K562 (cell line): ENCODE results near the gene NXN. TPM values are rescaled to one million over a fixed set of nuclear protein-coding genes. Genes with fewer than 3 reads are reported as not detected.

Source experiments
- ATAC-seq: fragments of 200-7000 bp; cut with Tn5 transposase; 3 replicates; pipeline ENCODE4 v1.9.1; 2020; ENCODE audit warnings: moderate library complexity
- BruUV-seq: library from RNA; stranded (reverse); fragments of 400-500 nt; replicated peaks from 2 replicates; lab custom pipeline; 2021; lab: Mats Ljungman, UMichigan
- CTCF ChIA-PET: fragments of 300-600 bp; formaldehyde crosslinking; extraction: SDS; loops from one replicate; lab custom pipeline; 2021; ENCODE audit warnings: low intra/inter-chr PET ratio; lab: Yijun Ruan, JAX
- POLR2A ChIA-PET: fragments of 300-600, 350-650 bp; sonication (Branson Sonifier 250); formaldehyde crosslinking; extraction: SDS; loops from one replicate; lab custom pipeline; 2021; ENCODE audit warnings: antibody characterized with exemption, inconsistent platforms; lab: Yijun Ruan, JAX
- DNase-seq, 4 experiments: peaks; one replicate each; pipeline versions ENCODE4 v3.0.0 to v3.0.0-alpha.2; 2011 to 2018; ENCODE audit warnings: low spot score in 3 of 4, mixed read lengths in 3 of 4; ENCODE audit errors: extremely low read depth in 1 of 4
- FAIRE-seq: peaks from 2 replicates; lab custom pipeline; 2011; peaks lifted over from hg19 to GRCh38; lab: Jason Lieb, UNC
- H2AFZ ChIP-seq: 2 replicates; pipeline ENCODE4 v1.6.0; 2011; ENCODE audit warnings: low read depth, low read length, control low read depth, inconsistent platforms
- H3K27ac ChIP-seq: fragments of 200-600 bp; 3 replicates; pipeline ENCODE4 v1.8.0; 2011; ENCODE audit warnings: low read depth, mild to moderate bottlenecking, control low read depth, inconsistent platforms, low read length, moderate library complexity, mixed read lengths; ENCODE audit errors: extremely low read depth
- H3K27me3 ChIP-seq, 2 experiments: fragments of 300-600 bp in 1 of 2; 2 replicates in 1 of 2; 3 replicates in 1 of 2; pipeline versions ENCODE4 v1.6.0 to v1.8.0; 2011; ENCODE audit warnings: inconsistent platforms in 2 of 2, low read length in 2 of 2, mild to moderate bottlenecking in 1 of 2, mixed read lengths in 1 of 2, moderate library complexity in 1 of 2; ENCODE audit not compliant: control insufficient read depth in 2 of 2, insufficient read depth in 2 of 2
- H3K36me3 ChIP-seq: fragments of 300-600 bp; 3 replicates; pipeline ENCODE4 v1.8.0; 2011; ENCODE audit warnings: mild to moderate bottlenecking, low read length, inconsistent platforms; ENCODE audit not compliant: control insufficient read depth, insufficient read depth
- H3K4me1 ChIP-seq, 2 experiments: fragments of 200-600 bp in 1 of 2; replicated peaks in 1 of 2; 2 replicates in 1 of 2; 3 replicates in 1 of 2; pipeline versions ENCODE4 v1.5.1 to v1.8.0; 2011; ENCODE audit warnings: inconsistent platforms in 2 of 2, low read length in 2 of 2, mild to moderate bottlenecking in 1 of 2, mixed read lengths in 1 of 2, moderate library complexity in 1 of 2; ENCODE audit not compliant: control insufficient read depth in 2 of 2, insufficient read depth in 2 of 2
- H3K4me2 ChIP-seq: 2 replicates; pipeline ENCODE4 v1.6.1; 2011; ENCODE audit warnings: low read length, control low read depth, inconsistent platforms, mixed read lengths; ENCODE audit not compliant: insufficient read depth
- H3K4me3 ChIP-seq: fragments of 200-600 bp; sonication (generic), shearing (Covaris generic); 2 replicates; pipeline ENCODE4 v1.5.1; 2016; ENCODE audit warnings: control low read depth, inconsistent platforms
- H3K79me2 ChIP-seq: fragments of 200-600 bp; 3 replicates; pipeline ENCODE4 v1.8.0; 2011; ENCODE audit warnings: low read length, inconsistent platforms; ENCODE audit not compliant: control insufficient read depth, insufficient read depth
- H3K9ac ChIP-seq, 2 experiments: 2 replicates each; pipeline versions ENCODE4 v1.6.0 to v1.6.1; 2011; ENCODE audit warnings: low read depth in 2 of 2, low read length in 2 of 2, control low read depth in 1 of 2, inconsistent platforms in 1 of 2, mild to moderate bottlenecking in 1 of 2, mixed read lengths in 1 of 2; ENCODE audit not compliant: insufficient read depth in 1 of 2
- H3K9me1 ChIP-seq: one replicate; pipeline ENCODE4 v1.6.0; 2011; ENCODE audit warnings: inconsistent platforms, mild to moderate bottlenecking, low read length, moderate library complexity; ENCODE audit not compliant: control insufficient read depth, insufficient read depth
- H3K9me3 ChIP-seq: replicated peaks from 2 replicates; pipeline ENCODE4 v1.5.1; 2011; ENCODE audit warnings: low read depth, low read length, inconsistent platforms; ENCODE audit not compliant: control insufficient read depth, insufficient read depth
- H4K20me1 ChIP-seq: replicated peaks from 2 replicates; pipeline ENCODE4 v1.6.1; 2011; ENCODE audit warnings: low read length, inconsistent platforms, mixed read lengths; ENCODE audit not compliant: control insufficient read depth, insufficient read depth
- CGGBP1 ChIP-seq: fragments of 250-450 bp; sonication (Bioruptor Pico); IDR thresholded peaks from 2 replicates; pipeline ENCODE4 v1.9.0; 2021; ENCODE audit warnings: mild to moderate bottlenecking
- HDAC3 ChIP-seq: fragments of 450-650 bp; IDR thresholded peaks from 2 replicates; pipeline ENCODE4 v1.6.1; 2018; ENCODE audit warnings: borderline replicate concordance, mild to moderate bottlenecking, moderate library complexity; ENCODE audit not compliant: partially characterized antibody
- KAT8 ChIP-seq: fragments of 450-650 bp; IDR thresholded peaks from 2 replicates; pipeline ENCODE4 v1.6.1; 2016; ENCODE audit warnings: low read depth, mild to moderate bottlenecking
- KDM5B ChIP-seq: fragments of 200-600 bp; sonication (generic); IDR thresholded peaks from 2 replicates; pipeline ENCODE4 v1.6.1; 2012; ENCODE audit warnings: low read depth, mild to moderate bottlenecking, moderate library complexity, low read length, control low read depth, inconsistent platforms; ENCODE audit not compliant: insufficient replicate concordance
- MYC ChIP-seq, 2 experiments: fragments of 250-450 bp in 1 of 2; sonication (Bioruptor Pico) in 1 of 2; IDR thresholded peaks; 2 replicates each; pipeline versions ENCODE4 v1.5.1 to v1.6.1; 2012 to 2021; ENCODE audit warnings: low read depth in 2 of 2, borderline replicate concordance in 1 of 2, improper control_type of control experiment in 1 of 2, low read length in 1 of 2, mild to moderate bottlenecking in 1 of 2, moderate library complexity in 1 of 2
- NCOA6 ChIP-seq: fragments of 450-650 bp; IDR thresholded peaks from 2 replicates; pipeline ENCODE4 v1.6.1; 2017; ENCODE audit warnings: mild to moderate bottlenecking
- NONO ChIP-seq, 2 experiments: fragments of 200-400 bp in 1 of 2; fragments of 450-650 bp in 1 of 2; formaldehyde crosslinking in 1 of 2; IDR thresholded peaks; 2 replicates each; pipeline ENCODE4 v1.6.1; 2017; ENCODE audit warnings: low read depth in 2 of 2, mild to moderate bottlenecking in 2 of 2, moderate library complexity in 2 of 2, low read length in 1 of 2
- RBM15 ChIP-seq: fragments of 200-400 bp; formaldehyde crosslinking; IDR thresholded peaks from 2 replicates; pipeline ENCODE4 v1.6.1; 2018; ENCODE audit warnings: mild to moderate bottlenecking, low read length, moderate library complexity; ENCODE audit not compliant: insufficient read depth
- RNF2 ChIP-seq: sonication (generic); IDR thresholded peaks from 2 replicates; pipeline ENCODE4 v1.6.1; 2016
- SREBF2 ChIP-seq: sonication (generic); formaldehyde crosslinking; IDR thresholded peaks from 2 replicates; pipeline ENCODE4 v1.4.0; 2020; ENCODE audit warnings: mild to moderate bottlenecking, missing genetic modification reagents
- SRSF7 ChIP-seq: fragments of 200-400 bp; formaldehyde crosslinking; optimal IDR thresholded peaks from 2 replicates; pipeline ENCODE3; 2017; ENCODE audit warnings: mild to moderate bottlenecking, low read depth, low read length
- TFAM ChIP-seq: fragments of 250-450 bp; sonication (Bioruptor Pico); conservative IDR thresholded peaks from 2 replicates; pipeline ENCODE4 v1.5.0; 2021; ENCODE audit warnings: mild to moderate bottlenecking, moderate library complexity
- ZFP1 ChIP-seq: fragments of 450-650 bp; formaldehyde crosslinking; IDR thresholded peaks from 2 replicates; pipeline ENCODE4 v1.4.0; 2020; ENCODE audit warnings: mild to moderate bottlenecking, mixed read lengths
- ZFPM2 ChIP-seq: fragments of 250-450 bp; sonication (Bioruptor Pico); IDR thresholded peaks from 2 replicates; pipeline ENCODE4 v1.5.1; 2022; ENCODE audit warnings: mild to moderate bottlenecking
- ZHX1 ChIP-seq: fragments of 150-350 bp; conservative IDR thresholded peaks from 2 replicates; pipeline ENCODE4 v1.6.1; 2014; ENCODE audit warnings: low read length
- ZNF12 ChIP-seq: sonication (generic); formaldehyde crosslinking; IDR thresholded peaks from 2 replicates; pipeline ENCODE4 v1.4.0; 2020; ENCODE audit warnings: mild to moderate bottlenecking, missing genetic modification reagents
- WGBS: fragments of 100-300 bp; shearing (Covaris generic); methylation state at CpG from one replicate; pipeline ENCODE4 v1.1.6; 2016; ENCODE audit warnings: low coverage, mixed read lengths; ENCODE audit not compliant: insufficient coverage; ENCODE audit errors: missing lambda C conversion rate; 5-methylcytosine and 5-hydroxymethylcytosine counted together
- in situ Hi-C: fragments of 300-500 bp; cut with MboI; formaldehyde crosslinking; loops from 4 replicates; pipeline ENCODE4 v1.15.0; 2018; ENCODE audit warnings: inconsistent platforms, mixed read lengths
- intact Hi-C: fragments of 100-400 bp; cut with micrococcal nuclease; formaldehyde crosslinking; loops from 2 replicates; pipeline ENCODE4 v1.14.2; 2022
- polyA plus RNA-seq, 8 experiments: library from polyadenylated mRNA; depleted of rRNA in 4 of 8; stranded (reverse) in 5 of 8; unstranded in 3 of 8; fragments of >200 nt; fragmentation: Nextera tagmentation in 2 of 8; fragmentation: Illumina TruSeq in 1 of 8; extraction: Ambion mirVana in 2 of 8; extraction: Trizol in 1 of 8; gene quantifications; 2 replicates each; pipeline versions ENCODE4 v1.2.1 to v1.2.3, GENCODE V29; 2011 to 2014; ENCODE audit warnings: inconsistent platforms in 1 of 8, missing spikeins in 1 of 8
- total RNA-seq, 7 experiments: library from RNA; depleted of rRNA in 6 of 7; stranded (reverse); fragments of >200 nt in 6 of 7; fragmentation: Illumina TruSeq in 2 of 7; extraction: Trizol in 2 of 7; gene quantifications; 2 replicates each; pipeline versions ENCODE4 v1.2.1 to v1.2.3, GENCODE V29; 2011 to 2021; ENCODE audit warnings: low replicate concordance in 1 of 7
- TF ChIP-seq, protein P1 (sequence below): conservative IDR thresholded peaks from 2 replicates; pipeline ENCODE4 v1.6.1; 2011; ENCODE audit warnings: low read depth, mild to moderate bottlenecking, low read length; ENCODE audit not compliant: control insufficient read depth

The NXN gene
- total and polyA plus RNA-seq, 9 of the 15 experiments (the other 6 are each of a cell fraction or from before 2014, with no cell fraction given), result 0.08 to 0.39 (median 0.29) TPM; not detected in 5

DNA sequence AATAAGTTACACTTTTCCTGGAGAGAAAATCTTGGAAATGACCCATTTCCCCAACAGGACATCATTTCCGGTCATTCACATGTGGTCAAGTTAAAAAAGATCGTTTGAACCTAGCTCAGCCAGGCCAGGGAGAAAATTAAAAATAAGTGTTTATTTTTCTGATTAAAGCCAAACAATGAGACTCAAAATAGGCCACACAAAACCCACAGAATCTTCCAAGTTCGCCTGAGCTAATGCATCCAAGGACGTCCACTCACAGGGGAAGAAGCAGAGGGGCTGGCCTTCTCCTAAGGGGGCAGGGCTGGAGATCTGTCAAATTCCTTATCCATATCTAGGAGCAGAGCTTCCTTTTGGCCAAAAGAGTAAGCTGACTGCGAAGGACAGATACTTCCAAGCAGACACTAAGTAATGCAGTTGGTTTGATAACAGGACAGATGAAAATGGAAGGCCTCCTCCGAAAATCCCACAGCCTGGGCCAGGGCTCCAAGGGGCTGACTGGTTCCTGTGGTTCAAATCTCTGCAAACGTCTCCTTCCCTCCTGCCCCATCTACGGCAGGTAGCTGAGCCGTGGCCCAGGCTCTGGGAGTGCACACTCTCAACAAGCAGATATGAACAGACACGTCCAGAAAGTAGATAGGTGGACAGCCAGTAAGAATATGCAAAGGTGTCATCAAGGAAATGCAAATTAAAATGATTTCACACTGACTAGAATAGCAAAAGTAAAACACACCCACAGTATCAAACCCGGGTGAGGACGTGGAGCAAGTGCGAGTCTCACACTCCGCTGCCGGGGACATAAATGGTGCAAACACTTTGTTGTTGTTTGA lies 98.9 kb downstream of the NXN start:
- intact Hi-C loops (loop anchor here (5.0 kb wide), 1 partner anchor 102 kb away; no protein-coding TSS in a partner anchor), in situ Hi-C loops (loop anchor here (10.0 kb wide), 1 partner anchor 94 kb away; the partner anchor contains the start of gene NXN)
- BruUV-seq, result no TSS peak
- H3K36me3 ChIP-seq, result no peaks in the 10 kb centered on the region
- FAIRE-seq, result no peak
- no peaks in the 10 kb centered on the region for H3K9me1 ChIP-seq
- no peak overlapping the region for H3K4me2 ChIP-seq
- TF ChIP-seq HDAC3 (no peak), NCOA6 (no peak), ZFPM2 (CRISPR knock-in tag) (no peak), CGGBP1 (no peak), SREBF2 (CRISPR knock-in tag) (no peak), RNF2 (no peak), RBM15 (no peak), NONO (IDR thresholded peaks at IDR 0.05; ENCODE audit: low read depth in 2 of 2, low read length in 1 of 2) (no peak), ZHX1 (no peak), KAT8 (no peak), KDM5B (no peak), ZNF12 (CRISPR knock-in tag) (no peak), TFAM (CRISPR knock-in tag) (no peak), SRSF7 (no peak), MYC (IDR thresholded peaks at IDR 0.05; ENCODE audit: low read depth, low read length) (no peak), MYC (CRISPR knock-in tag; IDR thresholded peaks at IDR 0.05; ENCODE audit: borderline replicate concordance, low read depth) (no peak), ZFP1 (CRISPR knock-in tag) (no peak)
- TF ChIP-seq, protein P1, sequence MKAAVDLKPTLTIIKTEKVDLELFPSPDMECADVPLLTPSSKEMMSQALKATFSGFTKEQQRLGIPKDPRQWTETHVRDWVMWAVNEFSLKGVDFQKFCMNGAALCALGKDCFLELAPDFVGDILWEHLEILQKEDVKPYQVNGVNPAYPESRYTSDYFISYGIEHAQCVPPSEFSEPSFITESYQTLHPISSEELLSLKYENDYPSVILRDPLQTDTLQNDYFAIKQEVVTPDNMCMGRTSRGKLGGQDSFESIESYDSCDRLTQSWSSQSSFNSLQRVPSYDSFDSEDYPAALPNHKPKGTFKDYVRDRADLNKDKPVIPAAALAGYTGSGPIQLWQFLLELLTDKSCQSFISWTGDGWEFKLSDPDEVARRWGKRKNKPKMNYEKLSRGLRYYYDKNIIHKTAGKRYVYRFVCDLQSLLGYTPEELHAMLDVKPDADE, result no peak
- TF ChIP-seq, all 486 proteins: peak for 0
- no peak overlapping the region for H3K4me3 ChIP-seq
- 35% methylated on average over 10 of the region's 15 CpGs for WGBS
- CTCF ChIA-PET, result no interaction called here
- H2AFZ ChIP-seq, result no peak overlapping the region
- no peaks in the 10 kb centered on the region; a peak in 1 of 5 replicates for H3K4me1 ChIP-seq
- ATAC-seq (no peak), DNase-seq (no peak)
- no peaks in the 10 kb centered on the region for H3K9me3 ChIP-seq
- H3K79me2 ChIP-seq, result no peaks in the 10 kb centered on the region
- H4K20me1 ChIP-seq, result no peaks in the 10 kb centered on the region
- no peak overlapping the region for H3K27ac ChIP-seq
- POLR2A ChIA-PET, result interaction anchor here (0.5 kb wide), 1 partner anchor 56 kb away, joined by 3 read pairs; no protein-coding TSS in a partner anchor
- H3K27me3 ChIP-seq, result peaks cover 3 to 9% of the 10 kb centered on the region in 2 experiments; a peak in 3 of 5 replicates
- H3K9ac ChIP-seq, result no peak overlapping the region
